HCT116 (cell line): ENCODE data around the gene FCHSD2.

Experiments
- CEBPB ChIP-seq: IDR thresholded peaks from 2 replicates; pipeline ENCODE4 v1.6.1; 2012; ENCODE audit warnings: low read depth
- CTCF ChIP-seq, 3 experiments: fragments of 200-600 bp in 1 of 3; sonication (generic) in 1 of 3; IDR thresholded peaks in 2 of 3; conservative IDR thresholded peaks in 1 of 3; 2 replicates each; pipeline ENCODE4 v1.5.1; 2012 to 2017; ENCODE audit warnings: low read depth in 2 of 3, low read length in 2 of 3, antibody characterized with exemption in 1 of 3, borderline replicate concordance in 1 of 3, control low read depth in 1 of 3, mild to moderate bottlenecking in 1 of 3, mixed read lengths in 1 of 3, mixed run types in 1 of 3, moderate library complexity in 1 of 3; ENCODE audit not compliant: insufficient read depth in 1 of 3
- EGR1 ChIP-seq: IDR thresholded peaks from 2 replicates; pipeline ENCODE4 v1.6.1; 2012; ENCODE audit warnings: low read depth
- EZH2 ChIP-seq: fragments of 200-600 bp; sonication (generic); IDR thresholded peaks from 2 replicates; pipeline ENCODE4 v1.6.1; 2017; ENCODE audit warnings: antibody characterized with exemption, mixed run types
- POLR2AphosphoS5 ChIP-seq: IDR thresholded peaks from 2 replicates; pipeline ENCODE4 v1.6.1; 2011; ENCODE audit warnings: mild to moderate bottlenecking, low read depth, low read length, moderate library complexity
- REST ChIP-seq: IDR thresholded peaks from 2 replicates; pipeline ENCODE4 v1.6.1; 2012; ENCODE audit warnings: low read depth

- no peak for TF ChIP-seq CEBPB
- no peak for TF ChIP-seq EZH2
- TF ChIP-seq EGR1, result no peak
- TF ChIP-seq POLR2AphosphoS5, result no peak
- no peak for TF ChIP-seq CTCF (IDR thresholded peaks at IDR 0.05 in 2 of 3, conservative IDR thresholded peaks at IDR 0.05 in 1 of 3; ENCODE audit: borderline replicate concordance in 1 of 3, insufficient read depth in 1 of 3, low read depth in 2 of 3, low read length in 2 of 3)
- no peak for TF ChIP-seq REST
Measured at GRCh38 chr11:73173755-73174494, 31.8 kb upstream of the FCHSD2 start.
